Mesodermal cell (in vitro differentiated cells): ENCODE results near the gene BCL2L13.
A peak's percentile ranks its signal among the peaks of the same experiment; 100 is the strongest.

Source experiments
- H3K27ac ChIP-seq: 2 replicates; pipeline ENCODE4 v1.7.0; 2013; ENCODE audit warnings: mild to moderate bottlenecking, low read depth, low read length, moderate library complexity; ENCODE audit not compliant: severe bottlenecking
- H3K36me3 ChIP-seq: 2 replicates; pipeline ENCODE4 v1.7.1; 2013; ENCODE audit warnings: mild to moderate bottlenecking, low read length, moderate library complexity; ENCODE audit not compliant: control insufficient read depth, insufficient read depth
- H3K4me1 ChIP-seq: one replicate; pipeline ENCODE4 v1.7.1; 2013; ENCODE audit warnings: mild to moderate bottlenecking, low read length; ENCODE audit not compliant: insufficient read depth, control insufficient read depth, poor library complexity, severe bottlenecking
- H3K4me3 ChIP-seq: 2 replicates; pipeline ENCODE4 v1.7.0; 2013; ENCODE audit warnings: low read length, control low read depth, mild to moderate bottlenecking; ENCODE audit not compliant: insufficient read depth, poor library complexity, severe bottlenecking; ENCODE audit errors: extremely low read depth
- H3K9me3 ChIP-seq: 2 replicates; pipeline ENCODE4 v1.7.1; 2013; ENCODE audit warnings: mild to moderate bottlenecking, low read length, moderate library complexity; ENCODE audit not compliant: control insufficient read depth
- WGBS, 2 experiments: methylation state at CpG; one replicate each; pipeline ENCODE4 v1.1.5; 2013; ENCODE audit warnings: missing lambda C conversion rate in 2 of 2; ENCODE audit not compliant: insufficient coverage in 2 of 2; 5-methylcytosine and 5-hydroxymethylcytosine counted together

Gene BCL2L13

GRCh38 chr22:17772958-17773605 is 134.5 kb downstream of the BCL2L13 start:
- 39 to 71% methylated on average over 9 to 12 of the region's 18 CpGs for WGBS, 2 experiments
- Histone ChIP-seq H3K27ac (no peak overlapping the region), H3K4me1 (peaks cover 10% of the 10 kb centered on the region), H3K4me3 (peak overlapping the region; percentile 53), H3K36me3 (no peaks in the 10 kb centered on the region), H3K9me3 (no peaks in the 10 kb centered on the region)

GRCh38 chr22:17773606-17774205 is 135.1 kb downstream of the BCL2L13 start:
- Histone ChIP-seq H3K4me3 (peak overlapping the region; percentile 53), H3K9me3 (no peaks in the 10 kb centered on the region), H3K4me1 (peaks cover 10% of the 10 kb centered on the region), H3K36me3 (no peaks in the 10 kb centered on the region), H3K27ac (peak overlapping the region; percentile 23)
- 0 to 1% methylated on average over 11 to 30 of the region's 47 CpGs for WGBS, 2 experiments

GRCh38 chr22:17774206-17774925 is 135.8 kb downstream of the BCL2L13 start, which contains the start of gene BID:
BID (minus strand) TSS chr22:17774469; CDS start chr22:17750116, 24,353 bp downstream.
- WGBS, 2 experiments = 2 to 6% methylated on average over 21 to 32 of the region's 64 CpGs
- Histone ChIP-seq H3K4me3 (peak within 1 kb of the TSS; percentile 53), H3K27ac (peak within 1 kb of the TSS; percentile 23), H3K9me3 (no peaks in the 10 kb centered on the region), H3K36me3 (no peaks in the 10 kb centered on the region), H3K4me1 (peaks cover 10% of the 10 kb centered on the region)

GRCh38 chr22:17774926-17775685 is 136.5 kb downstream of the BCL2L13 start:
- 83 to 87% methylated on average over 23 to 24 of the region's 27 CpGs for WGBS, 2 experiments
- H3K4me1 ChIP-seq = peaks cover 10% of the 10 kb centered on the region
- H3K4me3 ChIP-seq = no peak overlapping the region
- no peaks in the 10 kb centered on the region for H3K9me3 ChIP-seq
- H3K36me3 ChIP-seq = no peaks in the 10 kb centered on the region
- no peak overlapping the region for H3K27ac ChIP-seq

GRCh38 chr22:17775781-17776465 is 137.4 kb downstream of the BCL2L13 start:
- H3K4me1 ChIP-seq = peaks cover 15% of the 10 kb centered on the region
- 93 to 95% methylated on average over 5 to 8 of the region's 10 CpGs for WGBS, 2 experiments
- no peaks in the 10 kb centered on the region for H3K36me3 ChIP-seq
- H3K4me3 ChIP-seq = no peak overlapping the region
- H3K9me3 ChIP-seq = no peaks in the 10 kb centered on the region
- H3K27ac ChIP-seq = no peak overlapping the region

GRCh38 chr22:17777005-17777716 is 138.6 kb downstream of the BCL2L13 start:
- 91 to 93% methylated on average over 26 to 27 of the region's 27 CpGs for WGBS, 2 experiments
- H3K4me3 ChIP-seq = no peak overlapping the region
- H3K36me3 ChIP-seq = no peaks in the 10 kb centered on the region
- H3K9me3 ChIP-seq = no peaks in the 10 kb centered on the region
- H3K4me1 ChIP-seq = peaks cover 18% of the 10 kb centered on the region
- no peak overlapping the region for H3K27ac ChIP-seq

- Histone ChIP-seq H3K4me3 (no peak overlapping the region), H3K9me3 (no peaks in the 10 kb centered on the region), H3K4me1 (peaks cover 17% of the 10 kb centered on the region), H3K27ac (no peak overlapping the region), H3K36me3 (no peaks in the 10 kb centered on the region)
- WGBS, 2 experiments = 84 to 91% methylated on average over 3 to 5 of the region's 6 CpGs
Measured at GRCh38 chr22:17777717-17778044, 139.1 kb downstream of the BCL2L13 start.

GRCh38 chr22:17778412-17778976 is 139.9 kb downstream of the BCL2L13 start:
- Histone ChIP-seq H3K36me3 (no peaks in the 10 kb centered on the region), H3K9me3 (no peaks in the 10 kb centered on the region), H3K4me1 (peaks cover 10% of the 10 kb centered on the region), H3K4me3 (no peak overlapping the region), H3K27ac (no peak overlapping the region)
- WGBS, 2 experiments = 95 to 100% methylated on average over 14 to 21 of the region's 23 CpGs

GRCh38 chr22:17779286-17780115 is 140.9 kb downstream of the BCL2L13 start:
- Histone ChIP-seq H3K27ac (no peak overlapping the region), H3K4me3 (no peak overlapping the region), H3K36me3 (no peaks in the 10 kb centered on the region), H3K4me1 (peaks cover 9% of the 10 kb centered on the region), H3K9me3 (no peaks in the 10 kb centered on the region)
- 87 to 88% methylated on average over 24 of the region's 27 CpGs for WGBS, 2 experiments
